ENCODE data around the gene EIPR1. TPM values are rescaled to one million over a fixed set of nuclear protein-coding genes. Genes with fewer than 3 reads are reported as not detected.

EIPR1 gene
- total RNA-seq, 1 experiment from 2014 or later: 27.8 TPM

- no peak overlapping the region for H4K8ac ChIP-seq (replicated peaks; ENCODE audit: insufficient read length, low read depth, low read length)
- no peak overlapping the region for H4K5ac ChIP-seq (ENCODE audit: insufficient read length, low read depth, low read length)
- no peak overlapping the region for H3K14ac ChIP-seq (ENCODE audit: insufficient read depth, low read length)
- peaks cover 0 to 2% of the 10 kb centered on the region in 2 experiments; a peak in 3 of 5 replicates for H3K9me3 Mint-ChIP-seq
- H3K79me1 ChIP-seq (ENCODE audit: insufficient read depth, low read depth, low read length, poor library complexity, severe bottlenecking): no peaks in the 10 kb centered on the region
- H4K91ac ChIP-seq (ENCODE audit: insufficient read length, low read depth, low read length): no peak overlapping the region
- H3T11ph ChIP-seq (ENCODE audit: low read length): no peak overlapping the region
- H2AK5ac ChIP-seq (ENCODE audit: insufficient read length, low read length): no peak overlapping the region
- H2BK20ac ChIP-seq (ENCODE audit: low read depth, low read length, poor library complexity, severe bottlenecking): no peak overlapping the region
- H3K9me3 ChIP-seq (ENCODE audit: control insufficient read depth, low read depth, low read length): no peaks in the 10 kb centered on the region
- H3K9ac ChIP-seq (ENCODE audit: extremely low read depth, insufficient read length, low read length): no peak overlapping the region
- no peaks in the 10 kb centered on the region for H4K20me1 ChIP-seq (ENCODE audit: control insufficient read depth, insufficient read depth, insufficient read length)
- peak; percentile 22 for DNase-seq
- no peaks in the 10 kb centered on the region for H3K79me2 ChIP-seq (ENCODE audit: insufficient read depth, low read length)
- no peak overlapping the region for H3K23ac ChIP-seq (ENCODE audit: insufficient read length, low read depth, low read length)
- no peaks in the 10 kb centered on the region for H3K27me3 ChIP-seq (ENCODE audit: insufficient read depth, low read length)
- H3K36me3 Mint-ChIP-seq (ENCODE audit: insufficient read depth in 1 of 3, low read depth in 3 of 3): peaks cover 0 to 9% (median 5%) of the 10 kb centered on the region in 3 experiments; a peak in 3 of 7 replicates
- H3K23me2 ChIP-seq (ENCODE audit: insufficient read length, low read depth, low read length, poor library complexity, severe bottlenecking): no peaks in the 10 kb centered on the region
- no peak overlapping the region for H3K4me2 ChIP-seq (ENCODE audit: insufficient read depth, insufficient read length, low read length)
- H3K4ac ChIP-seq (ENCODE audit: low read depth, low read length): no peak overlapping the region
- no peak overlapping the region for H3K4me3 Mint-ChIP-seq
- H3K56ac ChIP-seq (ENCODE audit: insufficient read length, low read depth, low read length): no peak overlapping the region
- H3K18ac ChIP-seq (ENCODE audit: insufficient read length, low read depth, low read length): no peak overlapping the region
- no peak overlapping the region for H2BK120ac ChIP-seq (ENCODE audit: low read depth, low read length, poor library complexity, severe bottlenecking)
- H3K4me1 Mint-ChIP-seq: peaks cover 22% of the 10 kb centered on the region in 2 experiments
- no peaks in the 10 kb centered on the region; the same call in 1 of the 2 replicates for H3K4me1 ChIP-seq (ENCODE audit: insufficient read depth, low read length)
- H2BK15ac ChIP-seq (ENCODE audit: low read depth, low read length): no peak overlapping the region
- H2AFZ ChIP-seq (ENCODE audit: low read length): no peak overlapping the region
- no peak overlapping the region for H2BK12ac ChIP-seq (ENCODE audit: insufficient read length, low read depth, low read length)
- H2BK5ac ChIP-seq (ENCODE audit: insufficient read length, low read length): no peak overlapping the region
- no peaks in the 10 kb centered on the region for H3K27me3 Mint-ChIP-seq (ENCODE audit: low read depth)
- no peak for TF ChIP-seq CTCF (conservative IDR thresholded peaks at IDR 0.05)
- no CpG with 5 or more reads among the region's 13 CpGs for WGBS (ENCODE audit: extremely low coverage, insufficient read length, low lambda C conversion rate)
- H3K27ac ChIP-seq (ENCODE audit: insufficient read length, low read depth, low read length): no peak overlapping the region
- peak overlapping the region in 1 of 3 experiments; percentile 11; a peak in 2 of 7 replicates for H3K27ac Mint-ChIP-seq
Measured at GRCh38 chr2:3280683-3281520, 96.7 kb downstream of the EIPR1 start.
